D341Med (cell line): ENCODE results near the gene IL17RC.

Experiments used
- DNase-seq: peaks from one replicate; pipeline ENCODE4 v3.0.0; 2012; ENCODE audit warnings: low spot score

IL17RC gene

GRCh38 chr3:9946112-9947024 is 29.5 kb downstream of the IL17RC start:
- peak; percentile 97 for DNase-seq

DNA sequence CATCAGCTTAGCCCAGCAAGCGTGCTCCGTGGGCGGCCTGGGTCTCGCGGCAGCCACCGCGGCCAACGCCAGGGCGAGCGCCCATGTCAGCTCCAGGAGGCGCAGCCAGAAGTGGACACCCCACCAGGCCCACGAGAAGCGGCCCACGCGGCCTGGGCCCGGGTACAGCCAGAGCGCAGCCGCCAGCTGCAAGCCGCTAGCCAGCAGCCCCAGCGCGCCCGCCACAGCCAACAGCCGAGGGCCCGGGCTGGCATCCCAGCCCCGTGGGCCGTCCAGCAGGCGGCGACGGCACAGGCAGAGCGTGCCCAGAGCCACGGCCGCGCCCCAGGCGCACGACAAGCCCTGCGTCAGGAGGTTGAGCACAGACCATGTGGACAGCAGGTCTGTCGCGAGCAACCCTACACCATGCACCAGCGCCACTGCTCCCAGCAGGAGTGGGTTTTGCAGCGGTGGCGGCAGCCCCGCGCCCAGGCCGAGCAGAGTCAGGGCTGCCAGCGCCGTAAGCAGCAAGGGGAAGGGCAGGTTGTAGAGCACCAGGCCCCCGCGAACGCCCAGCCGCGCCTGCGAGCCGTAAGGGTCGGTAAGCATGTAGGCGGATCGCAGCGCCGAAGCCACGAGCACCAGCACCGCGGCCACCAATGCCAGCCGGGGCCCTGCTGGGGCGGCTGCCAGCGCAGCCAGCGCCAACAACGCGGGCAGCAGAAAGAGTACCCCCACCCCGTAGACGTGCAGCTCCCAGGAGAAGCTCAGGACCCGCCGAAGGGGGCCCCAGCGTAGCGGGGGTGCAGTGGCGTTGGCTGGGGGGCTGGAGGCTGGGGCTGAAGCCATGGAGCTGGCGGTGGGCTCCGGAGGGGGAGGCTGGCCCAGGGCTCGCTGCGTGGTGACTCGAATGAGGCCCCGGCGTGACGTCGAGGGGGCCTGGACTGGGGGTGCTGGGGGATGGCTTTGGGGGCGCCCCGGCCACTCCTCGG is 30.4 kb downstream of the IL17RC start:
- peak; percentile 93 for DNase-seq

DNA sequence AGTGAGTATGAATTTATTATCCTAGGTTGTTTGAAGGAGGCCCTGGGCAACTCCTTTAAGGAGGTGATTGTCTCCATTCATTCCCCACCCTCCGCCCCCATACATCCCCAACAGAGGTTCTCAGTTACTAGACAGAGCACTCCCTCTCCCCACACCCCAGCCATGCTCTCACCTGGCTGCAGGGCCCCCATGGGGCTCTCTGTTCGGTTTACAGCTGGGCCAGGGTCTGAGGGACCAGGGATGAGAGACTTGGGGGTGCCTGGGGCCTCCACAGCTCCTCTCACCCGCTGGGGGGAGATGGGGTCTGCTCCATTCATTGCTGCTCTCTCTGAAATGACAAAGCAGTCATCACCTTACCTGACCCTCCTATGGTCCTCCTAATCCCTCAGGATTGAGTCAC is 31.7 kb downstream of the IL17RC start:
- DNase-seq = no peak

DNA sequence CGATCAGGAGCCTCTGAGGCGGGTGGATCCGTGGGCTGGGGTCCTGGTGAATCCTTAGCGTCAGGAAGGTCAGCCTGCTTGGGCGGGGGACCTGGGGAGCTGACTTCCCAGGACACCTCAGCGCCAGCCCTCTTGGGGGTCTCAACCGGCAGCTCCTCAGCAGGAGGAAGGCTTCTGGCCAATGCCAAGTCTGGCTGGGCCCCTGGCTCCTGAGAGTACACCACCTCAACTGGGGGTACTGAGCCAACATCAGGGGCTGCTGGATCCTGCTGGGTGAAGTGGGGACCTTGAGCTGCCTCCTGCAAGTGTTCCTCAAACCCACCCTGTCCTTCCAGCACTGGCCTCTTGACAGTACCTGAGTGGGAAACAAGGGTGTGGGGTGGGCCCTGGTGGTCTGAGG is 32.2 kb downstream of the IL17RC start:
- no peak for DNase-seq

DNA sequence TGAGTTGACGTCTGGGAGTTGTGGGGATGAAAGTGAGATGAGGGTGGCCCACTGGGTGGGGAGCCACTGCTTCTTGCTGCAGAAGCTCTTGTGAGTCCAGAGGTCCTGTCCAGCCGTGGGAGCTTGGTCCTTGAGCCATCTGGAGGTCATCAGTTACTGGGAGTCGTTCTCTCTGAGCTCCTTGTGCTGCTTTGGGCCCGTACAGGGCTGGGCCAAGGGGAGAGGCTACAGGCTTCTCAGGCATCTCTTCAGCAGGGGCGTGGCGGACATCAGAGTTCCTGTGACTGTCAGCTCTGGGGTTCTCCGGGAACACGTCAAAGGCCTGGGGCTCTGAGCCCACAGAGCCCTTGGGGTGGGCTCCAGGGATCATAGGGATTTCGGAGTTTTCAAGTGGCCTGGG is 32.7 kb downstream of the IL17RC start:
- no peak for DNase-seq

GRCh38 chr3:9951126-9951525 is 34.2 kb downstream of the IL17RC start:
- DNase-seq = no peak

GRCh38 chr3:9951598-9951961 is 34.7 kb downstream of the IL17RC start:
- no peak for DNase-seq

DNA sequence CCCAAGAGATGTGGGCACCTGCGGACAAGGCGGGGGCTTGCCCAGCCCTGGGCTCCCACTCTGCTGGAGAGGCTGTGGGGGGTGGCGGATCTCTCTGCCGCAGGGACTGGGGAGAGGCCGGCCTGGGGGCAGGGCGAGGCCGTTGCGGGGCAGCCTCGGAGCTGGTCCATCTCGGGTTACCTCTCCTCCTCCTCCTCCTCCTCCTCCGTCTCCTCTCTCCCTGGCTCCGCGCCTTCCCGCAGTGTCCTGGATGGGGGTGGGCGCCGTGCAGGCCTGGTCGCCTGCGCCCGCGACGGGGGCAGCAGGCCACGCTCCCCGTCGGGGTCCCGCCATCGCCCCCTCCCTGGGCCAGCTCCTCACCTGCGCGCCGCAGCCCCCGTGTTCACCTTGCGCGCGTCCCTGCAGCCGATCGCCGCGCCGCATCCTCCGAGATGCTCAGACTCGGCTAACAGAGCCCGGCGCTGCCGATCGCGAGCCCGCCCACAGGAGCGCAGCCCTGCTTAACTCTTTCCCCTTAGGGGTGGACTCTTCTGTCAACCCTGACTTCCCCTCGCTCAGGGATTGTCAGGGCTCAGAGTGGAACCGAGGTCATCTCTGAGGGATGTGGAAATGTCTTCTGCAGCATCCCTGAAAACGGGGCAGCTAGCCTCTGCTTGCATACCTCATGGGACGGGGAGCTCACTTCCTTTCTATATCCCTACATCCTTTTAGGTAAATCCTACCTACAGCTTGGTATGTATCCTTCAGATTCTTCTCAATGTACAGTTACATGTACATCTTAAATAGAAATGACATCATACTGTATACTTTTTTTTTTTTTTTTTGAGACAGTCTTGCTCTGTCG is 35.3 kb downstream of the IL17RC start, which contains the start of gene PRRT3:
PRRT3 (minus strand) TSS at position 447 of the 844 bp plus-strand sequence. CDS start 2,293 bp downstream, outside the sequence.
- no peak for DNase-seq

GRCh38 chr3:9955067-9955502 is 38.2 kb downstream of the IL17RC start:
- DNase-seq = peak; percentile 46

DNA sequence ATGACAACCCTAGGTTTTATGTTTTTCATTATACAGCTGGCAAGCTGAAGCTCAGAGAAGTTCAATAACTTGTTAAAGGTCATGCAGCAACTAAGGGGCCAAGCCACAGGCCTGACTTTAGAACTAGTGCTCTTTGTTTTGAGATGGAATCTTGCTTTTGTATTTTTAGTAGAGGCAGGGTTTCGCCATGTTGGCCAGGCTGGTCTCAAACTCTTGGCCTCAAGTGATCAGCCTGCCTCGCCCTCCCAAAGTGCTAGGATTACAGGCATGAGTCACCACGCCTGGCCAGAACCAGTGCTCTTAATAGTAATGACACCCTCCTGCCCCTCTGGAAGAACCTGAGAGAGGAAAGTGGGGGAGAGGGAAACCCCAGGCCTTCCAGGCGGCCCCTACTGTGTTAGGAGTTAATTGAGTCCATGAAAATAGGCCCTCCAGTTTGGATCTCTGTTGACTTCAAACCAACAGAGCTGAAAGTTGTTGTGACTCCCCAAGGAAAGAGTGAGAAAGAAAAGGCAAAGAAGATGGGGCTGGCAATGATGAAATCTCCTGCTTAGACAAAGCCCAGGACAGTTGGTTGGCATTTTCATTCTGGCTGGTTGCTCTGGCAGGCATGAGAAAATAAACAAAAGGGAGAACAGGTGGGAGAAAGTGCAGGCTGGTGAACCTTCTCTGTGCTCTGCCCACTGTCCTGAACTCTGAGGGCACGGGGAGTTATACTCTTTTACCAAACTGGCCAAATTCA is 38.9 kb downstream of the IL17RC start:
- DNase-seq = no peak

DNA sequence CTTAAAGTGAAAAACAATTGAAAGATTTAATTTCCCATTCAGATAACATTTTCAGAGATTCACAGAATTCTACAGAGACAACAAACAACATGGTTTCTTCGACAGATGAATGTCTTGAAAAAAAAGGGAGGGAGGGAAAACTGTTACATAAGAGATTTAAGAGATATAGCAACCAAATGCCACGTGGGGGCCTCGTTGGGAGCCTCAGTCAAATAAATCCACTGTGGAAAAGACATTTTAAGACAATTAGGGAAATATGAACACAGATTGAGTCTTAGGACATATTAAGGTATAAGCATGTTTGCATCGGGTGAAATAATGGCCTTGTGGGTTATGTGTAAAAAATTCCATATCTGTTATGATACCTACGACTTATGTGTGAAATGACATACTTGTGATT is 40.3 kb downstream of the IL17RC start:
- no peak for DNase-seq

DNA sequence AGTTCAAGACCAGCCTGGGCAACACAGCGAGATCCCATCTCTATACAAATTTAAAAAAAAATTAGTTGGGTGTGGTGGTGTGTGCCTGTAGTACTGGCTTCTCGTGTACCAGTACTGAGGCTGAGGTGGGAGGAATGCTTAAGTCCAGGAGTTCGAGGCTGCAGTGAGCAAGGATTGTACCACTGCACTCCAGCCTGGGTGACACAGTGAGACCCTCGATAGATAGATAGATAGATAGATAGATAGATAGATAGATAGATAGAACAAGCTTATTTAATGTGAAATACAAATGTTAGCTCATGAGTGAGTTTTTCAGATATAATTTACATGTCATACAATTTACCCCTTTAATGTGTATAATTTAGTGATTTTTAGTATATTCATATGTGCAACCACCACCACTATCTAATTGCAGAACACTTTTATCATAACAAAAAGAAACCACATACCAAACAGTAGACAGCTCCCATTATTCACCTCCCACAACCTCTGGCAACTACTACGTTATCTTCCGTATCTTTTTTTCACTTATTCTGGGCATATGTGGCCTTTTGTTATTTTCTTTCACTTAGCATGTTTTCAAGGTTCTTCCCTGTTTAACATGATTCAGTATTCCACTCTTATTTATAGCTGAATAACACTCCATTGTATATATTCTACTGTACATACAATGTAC is 48.4 kb downstream of the IL17RC start:
- DNase-seq = no peak

- no peak for DNase-seq
These were observed 49.9 kb downstream of the IL17RC start for GRCh38 chr3:9966841-9967240.

DNA sequence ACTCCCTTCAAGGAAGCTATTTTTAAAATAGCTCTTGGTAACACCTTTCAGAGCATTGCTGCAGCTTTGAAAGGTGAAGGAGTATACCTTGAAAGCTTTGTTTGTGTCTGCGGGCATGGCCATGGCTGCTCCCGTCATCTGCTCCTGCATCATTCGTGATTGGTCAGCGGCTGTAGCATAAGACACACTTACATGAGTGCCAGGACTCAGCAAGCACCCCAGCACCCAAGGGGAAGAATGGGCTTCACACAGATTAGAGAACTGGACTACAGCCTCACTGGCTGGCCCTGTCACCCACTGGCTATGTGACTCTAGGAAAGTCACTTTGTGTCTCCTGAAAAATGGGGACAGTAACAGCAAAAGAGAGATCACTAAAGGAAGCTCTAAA is 52.7 kb downstream of the IL17RC start:
- no peak for DNase-seq

- DNase-seq = no peak
These were observed 53.2 kb downstream of the IL17RC start for GRCh38 chr3:9970020-9970652.

DNA sequence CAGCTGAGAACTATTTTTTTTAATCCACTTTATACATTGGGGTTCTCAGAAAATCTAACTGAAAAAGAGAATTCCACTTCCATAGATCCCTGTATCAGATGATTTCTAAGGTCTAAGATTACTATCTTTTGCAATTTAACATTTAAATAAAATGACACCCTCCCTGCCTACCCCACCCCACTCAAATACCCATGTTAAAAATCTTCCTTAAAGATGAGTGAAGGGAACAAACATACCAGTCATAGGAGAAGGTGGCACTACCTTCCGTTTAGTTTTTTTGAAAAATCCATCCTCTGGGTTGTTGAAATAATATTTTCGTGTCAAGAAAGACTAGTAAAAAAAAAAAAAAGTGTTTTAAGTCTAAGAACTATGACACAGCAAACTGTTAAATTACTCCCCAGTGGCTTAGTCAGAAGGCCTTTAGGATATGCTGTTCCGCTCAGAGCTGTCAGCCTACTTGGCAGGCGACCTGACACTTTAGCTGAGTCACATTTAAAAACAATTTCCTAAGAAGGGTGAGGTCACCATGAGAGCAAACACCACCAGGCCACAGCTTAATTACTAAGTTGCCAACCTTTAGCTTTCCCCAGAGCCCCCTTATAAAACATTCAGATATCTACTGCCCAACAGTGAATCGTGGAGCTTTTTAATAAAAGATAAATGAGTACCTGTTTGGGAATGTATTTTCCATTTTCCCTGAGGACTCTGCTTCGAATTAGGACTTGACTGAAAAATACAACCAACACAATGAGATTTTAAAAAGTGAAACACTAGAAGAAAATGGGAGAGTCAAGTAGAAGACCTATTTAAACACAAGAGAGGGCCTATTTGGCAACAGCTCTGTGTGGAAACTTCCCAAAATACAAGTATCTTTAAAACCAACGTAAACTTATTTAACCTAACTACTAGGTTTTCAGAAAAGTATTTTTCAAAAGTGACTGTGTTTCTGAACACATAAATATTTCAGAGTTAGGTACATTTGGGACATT is 60.1 kb downstream of the IL17RC start:
- no peak for DNase-seq

DNA sequence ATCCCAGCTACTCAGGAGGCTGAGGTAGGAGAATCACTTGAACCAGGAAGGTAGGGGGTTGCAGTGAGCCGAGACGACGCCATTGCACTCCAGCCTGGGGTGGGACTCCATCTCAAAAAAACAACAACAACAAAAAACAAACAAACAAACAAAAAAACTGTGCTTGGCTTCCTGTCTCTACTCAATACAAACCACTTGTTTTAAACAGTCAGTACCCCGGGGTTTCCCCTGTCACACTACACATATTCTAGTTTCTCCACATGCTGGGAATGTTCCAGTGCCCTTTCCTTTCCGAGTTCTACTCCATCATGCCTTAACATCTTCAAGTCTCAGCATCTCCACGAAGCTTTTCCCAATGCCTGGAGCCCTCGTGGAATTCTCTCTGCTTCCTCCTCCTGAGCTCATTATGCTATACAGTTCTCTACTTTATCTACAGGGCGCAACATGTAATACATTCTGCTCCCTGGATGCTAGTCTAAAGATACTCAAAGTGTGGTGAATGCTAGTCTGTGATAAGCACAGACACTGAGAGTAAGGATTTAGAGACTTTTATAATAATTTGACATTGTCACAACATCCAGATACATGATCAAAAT is 61.9 kb downstream of the IL17RC start:
- no peak for DNase-seq

- DNase-seq = no peak
These were observed 63.4 kb downstream of the IL17RC start for GRCh38 chr3:9980251-9980650.
